HG02759 (cell line): ENCODE results near the gene C5orf24.
"Not testable (repeated sequence)": the region's sequence is repeated elsewhere in the genome, so short reads cannot be mapped to it uniquely, and the experiment has no call there.

Source experiments
- ATAC-seq: cut with Tn5 transposase; IDR thresholded peaks from one replicate; pipeline ENCODE4 v1.9.1; 2021; ENCODE audit warnings: mild to moderate bottlenecking, moderate library complexity; ENCODE audit not compliant: unreplicated experiment

The C5orf24 gene

DNA sequence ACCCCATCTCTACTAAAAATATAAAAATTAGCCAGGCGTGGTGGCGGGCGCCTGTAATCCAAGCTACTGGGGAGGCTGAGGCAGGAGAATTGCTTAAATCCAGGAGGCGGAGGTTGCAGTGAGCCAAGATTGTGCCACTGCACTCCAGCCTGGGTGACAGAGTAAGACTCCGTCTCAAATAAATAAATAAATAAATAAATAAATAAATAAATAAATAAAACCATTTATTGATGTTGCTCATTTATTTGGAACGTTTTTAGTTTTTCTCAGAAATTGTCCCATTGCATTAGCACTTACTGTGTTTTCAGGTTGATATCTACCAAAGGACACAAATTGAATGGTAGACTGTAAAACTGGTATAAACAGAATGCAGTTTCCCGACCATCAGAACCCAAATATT, 10.7 kb downstream of the C5orf24 start:
- not testable (repeated sequence) for ATAC-seq

DNA sequence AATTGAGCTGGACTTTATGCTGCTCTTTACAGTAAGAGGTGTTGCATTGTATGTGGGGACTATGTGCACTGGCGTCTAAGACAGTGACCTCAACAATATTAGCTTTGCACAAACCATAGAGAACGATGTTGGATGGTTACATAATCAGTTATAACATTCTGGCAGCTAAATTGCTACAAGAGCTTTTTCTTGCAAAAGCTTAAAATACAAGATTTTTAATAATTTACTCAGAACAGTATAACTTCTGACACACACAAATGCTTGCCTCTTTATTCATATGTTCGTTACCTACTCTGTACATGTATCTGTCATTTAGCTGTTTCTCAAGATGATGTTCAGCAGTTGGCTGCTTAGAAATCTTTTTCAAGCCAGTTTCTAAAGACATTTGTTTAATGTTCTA, 11.6 kb downstream of the C5orf24 start:
- ATAC-seq: no peak

DNA sequence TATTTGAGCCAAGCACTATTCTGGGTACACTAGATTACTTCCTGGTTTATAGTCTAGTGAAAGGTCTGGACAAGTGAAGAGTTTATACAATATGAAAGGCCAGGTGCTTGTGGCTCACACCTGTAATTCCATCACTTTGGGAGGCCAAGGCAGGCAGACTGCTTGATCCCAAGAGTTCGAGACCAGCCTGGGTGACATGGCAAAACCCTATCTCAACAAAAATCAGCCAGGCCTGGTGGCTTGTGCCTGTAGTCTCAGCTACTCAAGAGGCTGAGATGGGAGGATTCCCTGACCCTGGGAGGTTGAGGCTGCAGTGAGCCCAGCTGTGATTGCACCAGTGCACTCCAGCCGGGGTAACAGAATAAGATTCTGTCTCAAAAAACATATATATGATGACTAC, 18.9 kb downstream of the C5orf24 start:
- ATAC-seq: no peak

DNA sequence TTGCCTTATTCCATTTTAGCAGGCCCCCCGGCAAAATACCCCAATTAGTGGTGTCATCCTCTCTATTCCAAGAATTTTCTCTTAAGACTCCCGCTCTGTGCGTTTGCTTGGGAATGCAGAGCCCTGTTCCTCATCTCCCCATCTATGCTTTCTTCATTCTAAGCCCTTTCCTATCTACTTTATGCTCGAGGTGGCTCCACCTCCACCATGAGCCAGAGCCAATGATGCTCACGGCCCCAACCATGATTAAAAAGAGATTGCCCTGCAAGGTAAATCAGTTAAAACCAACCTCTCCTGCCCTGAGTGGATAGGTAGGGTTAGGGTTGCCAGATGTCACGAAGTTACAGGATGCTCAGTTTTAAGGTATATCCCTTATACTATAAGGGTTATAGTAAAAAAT, 27.7 kb downstream of the C5orf24 start:
- ATAC-seq: no peak

DNA sequence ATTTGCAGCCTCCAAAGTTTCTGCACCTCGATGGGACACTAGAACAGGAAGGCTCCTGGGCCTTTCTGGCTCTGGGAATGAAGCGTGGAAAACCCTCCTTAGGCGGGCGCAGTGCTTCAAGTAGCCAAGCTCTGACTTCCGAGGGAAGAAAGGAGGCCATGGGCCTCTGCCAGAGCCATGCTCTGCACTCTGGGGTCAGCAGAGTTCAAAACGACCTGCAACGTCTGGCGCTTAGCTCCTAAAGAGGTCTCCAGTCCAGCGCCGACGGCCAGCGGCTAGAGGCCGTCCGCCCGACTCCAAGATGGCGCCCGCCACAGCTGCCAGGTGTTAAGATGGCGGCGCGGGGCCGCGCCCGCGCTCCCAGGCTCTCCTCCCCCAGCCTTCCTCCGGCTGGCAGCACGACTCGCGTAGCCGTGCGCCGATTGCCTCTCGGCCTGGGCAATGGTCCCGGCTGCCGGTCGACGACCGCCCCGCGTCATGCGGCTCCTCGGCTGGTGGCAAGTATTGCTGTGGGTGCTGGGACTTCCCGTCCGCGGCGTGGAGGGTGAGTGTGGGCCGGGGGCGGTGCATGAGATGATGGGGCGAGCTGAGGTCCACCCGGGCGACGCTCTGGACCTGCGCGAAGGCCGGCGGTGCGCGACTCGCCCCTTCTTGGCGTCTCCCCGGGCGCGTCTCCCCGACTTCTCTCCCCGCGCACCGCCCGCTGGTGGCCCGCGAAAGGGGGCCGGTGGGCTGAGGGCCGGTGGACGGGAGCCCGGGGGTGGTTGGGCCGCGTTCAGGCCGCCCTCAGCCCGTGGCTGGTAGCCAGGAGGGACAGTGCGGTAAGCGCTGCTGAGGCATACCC, 28.4 kb downstream of the C5orf24 start, which contains the start of gene TXNDC15:
Gene TXNDC15, plus strand, starts transcription at position 385 of the 844 bp plus-strand sequence. Its CDS starts 57 bp downstream, at position 442.
- peak; percentile 90 for ATAC-seq

DNA sequence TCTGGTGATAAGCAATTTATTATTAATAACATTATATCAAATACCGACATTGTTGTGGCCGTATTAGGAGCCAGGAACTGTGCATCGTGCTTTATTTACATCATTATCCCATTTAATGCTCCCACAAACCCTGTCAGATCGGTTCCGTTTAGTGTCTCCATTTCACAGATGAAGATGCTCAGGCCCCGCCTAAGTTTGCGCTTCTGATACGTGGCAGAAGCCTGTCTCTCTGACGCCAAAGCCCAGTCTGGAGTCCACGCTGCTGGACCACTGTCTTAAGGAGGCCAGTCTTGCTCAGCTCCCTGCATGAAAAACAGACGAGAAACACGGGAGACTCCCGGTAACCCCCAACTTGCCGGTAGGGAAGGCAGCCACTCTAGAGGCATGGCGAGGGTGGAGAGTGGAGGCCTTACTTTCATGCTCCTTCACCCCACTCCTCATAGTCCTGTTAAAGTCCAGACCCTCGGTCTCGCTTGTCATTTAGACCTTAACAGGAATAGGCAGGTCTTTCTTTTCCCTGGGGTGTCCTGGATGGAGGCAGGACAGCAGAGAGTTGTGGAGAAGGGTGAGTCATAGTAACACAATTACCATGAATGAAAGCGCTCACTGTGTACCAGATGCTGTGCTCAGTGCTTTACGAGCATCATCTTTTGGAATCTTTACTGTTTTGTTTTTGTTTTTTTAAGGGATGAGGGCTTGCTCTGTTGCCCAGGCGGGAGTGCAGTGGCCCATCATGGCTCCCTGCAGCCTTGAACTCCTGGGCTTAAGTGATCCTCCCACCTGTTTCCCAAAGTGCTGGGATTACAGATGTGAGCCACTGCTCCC, 29.3 kb downstream of the C5orf24 start:
- ATAC-seq: peak; percentile 22

DNA sequence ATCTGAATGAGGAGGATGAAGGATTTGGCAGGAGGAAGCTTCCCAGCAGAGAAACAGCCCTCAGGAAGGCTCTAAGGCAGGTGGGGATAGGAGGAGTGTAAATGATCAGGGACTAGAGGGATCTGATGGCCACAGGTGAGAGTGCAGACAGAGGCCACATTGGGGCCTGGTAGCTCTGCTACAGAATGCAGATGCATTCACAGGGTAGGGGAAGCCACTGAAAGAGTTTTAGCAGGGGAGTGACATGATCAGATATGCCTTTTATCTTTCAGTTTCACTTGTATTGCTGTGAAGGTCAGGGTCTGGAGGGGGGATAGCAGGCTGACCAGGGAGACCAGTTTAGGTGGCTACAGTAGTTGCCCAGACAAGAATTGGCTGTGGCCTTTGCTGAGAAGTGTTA, 31.4 kb downstream of the C5orf24 start:
- ATAC-seq: no peak

DNA sequence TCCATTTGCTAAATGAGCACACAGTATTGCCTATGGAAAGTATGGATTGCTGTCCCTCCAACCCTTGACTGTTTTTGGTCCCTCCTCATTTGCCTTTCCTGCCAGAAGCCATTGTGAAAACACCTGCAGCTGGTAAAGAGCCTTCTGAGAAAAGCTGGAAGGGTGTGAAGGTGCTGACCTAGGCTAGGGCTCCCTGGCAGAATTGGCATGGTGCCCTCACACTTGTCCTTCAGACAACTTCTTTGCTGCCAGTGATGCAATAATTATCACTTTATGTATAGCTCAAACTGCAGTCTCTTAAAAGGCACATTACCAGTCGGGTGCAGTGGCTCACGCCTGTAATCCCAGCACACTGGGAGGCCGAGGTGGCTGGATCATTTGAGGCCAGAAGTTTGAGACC, 32.6 kb downstream of the C5orf24 start:
- ATAC-seq: no peak

DNA sequence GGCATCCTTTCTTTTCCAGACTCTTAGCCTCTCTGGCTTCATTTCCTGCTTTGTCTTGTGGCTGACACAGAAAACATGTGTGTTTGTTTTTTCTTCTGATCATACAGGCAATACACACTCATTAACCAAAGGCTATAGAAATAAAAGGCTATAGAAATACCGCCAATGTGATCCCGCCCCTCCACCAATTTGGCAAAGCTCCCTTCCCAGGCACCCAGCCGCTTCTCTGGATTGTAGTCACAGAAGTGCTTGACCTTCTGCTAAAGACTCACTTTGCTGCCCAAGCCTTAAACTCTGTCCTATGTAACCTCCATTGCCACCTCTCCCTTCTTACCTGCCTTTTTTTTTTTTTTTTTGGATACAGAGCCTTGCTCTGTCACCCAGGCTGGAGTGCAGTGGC, 33.7 kb downstream of the C5orf24 start:
- no peak for ATAC-seq

DNA sequence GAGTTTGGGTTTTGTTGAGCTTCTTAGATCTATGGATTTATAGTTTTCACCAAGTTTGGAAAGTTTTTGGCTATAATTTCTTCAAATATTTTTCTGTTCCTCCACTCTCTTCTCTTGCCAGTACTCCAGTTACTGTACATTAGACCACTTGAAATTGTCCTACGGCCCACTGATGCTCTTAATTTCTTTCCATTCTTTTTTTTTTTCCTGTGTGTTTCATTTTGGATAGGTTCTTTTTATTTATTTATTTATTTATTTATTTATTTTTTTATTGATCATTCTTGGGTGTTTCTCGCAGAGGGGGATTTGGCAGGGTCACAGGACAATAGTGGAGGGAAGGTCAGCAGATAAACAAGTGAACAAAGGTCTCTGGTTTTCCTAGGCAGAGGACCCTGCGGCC, 35.2 kb downstream of the C5orf24 start:
- ATAC-seq: not testable (repeated sequence)

DNA sequence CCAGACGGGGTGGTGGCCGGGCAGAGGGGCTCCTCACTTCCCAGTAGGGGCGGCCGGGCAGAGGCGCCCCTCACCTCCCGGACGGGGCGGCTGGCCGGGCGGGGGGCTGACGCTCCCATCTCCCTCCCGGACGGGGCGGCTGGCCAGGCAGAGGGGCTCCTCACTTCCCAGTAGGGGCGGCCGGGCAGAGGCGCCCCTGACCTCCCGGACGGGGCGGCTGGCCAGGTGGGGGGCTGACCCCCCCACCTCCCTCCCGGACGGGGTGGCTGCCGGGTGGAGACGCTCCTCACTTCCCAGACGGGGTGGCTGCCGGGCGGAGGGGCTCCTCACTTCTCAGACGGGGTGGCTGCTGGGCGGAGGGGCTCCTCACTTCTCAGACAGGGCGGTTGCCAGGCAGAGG, 35.9 kb downstream of the C5orf24 start:
- ATAC-seq: not testable (repeated sequence)

DNA sequence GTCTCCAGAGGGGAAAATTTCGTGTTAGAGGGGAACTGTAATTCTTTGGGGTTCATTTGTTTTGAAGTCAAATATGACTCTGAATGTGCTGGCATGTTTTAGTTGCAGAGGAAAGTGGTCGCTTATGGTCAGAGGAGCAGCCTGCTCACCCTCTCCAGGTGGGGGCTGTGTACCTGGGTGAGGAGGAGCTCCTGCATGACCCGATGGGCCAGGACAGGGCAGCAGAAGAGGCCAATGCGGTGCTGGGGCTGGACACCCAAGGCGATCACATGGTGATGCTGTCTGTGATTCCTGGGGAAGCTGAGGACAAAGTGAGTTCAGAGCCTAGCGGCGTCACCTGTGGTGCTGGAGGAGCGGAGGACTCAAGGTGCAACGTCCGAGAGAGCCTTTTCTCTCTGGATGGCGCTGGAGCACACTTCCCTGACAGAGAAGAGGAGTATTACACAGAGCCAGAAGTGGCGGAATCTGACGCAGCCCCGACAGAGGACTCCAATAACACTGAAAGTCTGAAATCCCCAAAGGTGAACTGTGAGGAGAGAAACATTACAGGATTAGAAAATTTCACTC, 41.9 kb downstream of the C5orf24 start:
- ATAC-seq: no peak

DNA sequence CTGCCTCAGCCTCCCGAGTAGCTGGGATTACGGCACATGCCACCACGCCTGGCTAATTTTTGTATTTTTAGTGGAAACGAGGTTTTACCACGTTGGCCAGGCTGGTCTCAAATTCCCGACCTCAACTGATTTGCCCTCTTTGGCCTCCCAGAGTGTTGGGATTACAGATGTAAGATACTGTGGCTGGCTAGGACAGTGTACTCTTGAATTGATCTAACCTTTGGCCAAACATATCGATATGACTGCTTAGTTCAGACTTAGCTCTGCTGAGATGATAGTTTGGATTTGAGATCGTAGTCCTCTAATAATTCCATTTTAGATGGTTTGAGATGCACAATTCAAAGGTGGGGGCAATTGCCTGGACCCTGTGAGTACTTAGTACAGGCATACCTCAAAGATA, 43.6 kb downstream of the C5orf24 start:
- ATAC-seq: no peak

DNA sequence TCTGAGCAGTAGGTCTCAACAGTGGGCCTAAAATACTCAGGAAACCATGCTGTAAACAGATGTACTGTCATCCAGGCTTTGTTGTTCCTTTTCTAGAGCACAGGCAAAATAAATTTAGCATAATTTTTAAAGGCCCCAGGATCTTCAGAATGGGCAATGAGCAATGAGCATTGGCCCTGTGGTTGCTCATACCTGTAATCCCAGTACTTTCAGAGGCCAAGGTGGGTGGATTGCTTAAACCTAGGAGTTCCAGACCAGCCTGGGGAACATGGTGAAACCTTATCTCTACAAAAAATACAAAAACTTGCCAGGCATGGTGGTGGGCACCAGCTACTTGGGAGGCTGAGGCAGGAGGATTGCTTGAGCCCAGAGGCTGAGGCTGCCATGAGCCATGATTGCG, 45.7 kb downstream of the C5orf24 start:
- ATAC-seq: no peak

DNA sequence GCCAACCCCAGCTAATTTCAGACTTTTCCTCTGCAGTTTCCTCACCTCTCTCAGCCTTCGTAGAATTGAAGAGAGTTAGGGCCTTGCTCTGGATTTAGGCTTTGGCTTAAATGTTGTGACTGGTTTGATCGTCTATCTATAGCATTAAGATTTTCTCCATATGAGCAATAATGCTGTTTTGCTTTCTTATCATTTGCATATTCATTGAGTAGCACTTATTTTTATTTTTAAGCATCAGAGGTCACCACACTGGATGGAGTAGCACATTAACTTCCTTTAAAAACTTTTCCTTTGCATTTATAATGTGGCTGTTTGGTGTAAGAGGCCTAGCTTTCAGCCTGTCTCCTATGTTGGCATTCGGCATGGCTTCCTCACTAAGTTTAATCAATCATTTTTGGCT, 46.5 kb downstream of the C5orf24 start:
- ATAC-seq: no peak

DNA sequence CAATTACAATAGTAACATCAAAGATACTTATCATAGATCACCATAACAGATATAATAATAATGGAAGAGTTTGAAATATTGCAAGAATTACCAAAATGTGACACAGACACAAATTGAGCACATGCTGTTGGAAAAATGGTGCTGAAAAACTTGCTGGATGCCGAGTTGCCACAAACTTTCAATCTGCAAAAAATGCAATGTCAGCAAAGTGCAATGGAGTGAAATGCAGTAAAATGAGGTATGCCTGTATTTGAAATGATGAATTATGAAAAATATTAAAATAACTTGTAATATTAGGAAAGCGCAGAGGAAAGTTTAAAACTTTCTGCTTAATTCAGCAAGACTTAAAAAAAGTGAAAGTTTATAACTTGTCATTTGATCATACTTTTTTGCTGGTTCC, 47.2 kb downstream of the C5orf24 start:
- ATAC-seq: no peak

DNA sequence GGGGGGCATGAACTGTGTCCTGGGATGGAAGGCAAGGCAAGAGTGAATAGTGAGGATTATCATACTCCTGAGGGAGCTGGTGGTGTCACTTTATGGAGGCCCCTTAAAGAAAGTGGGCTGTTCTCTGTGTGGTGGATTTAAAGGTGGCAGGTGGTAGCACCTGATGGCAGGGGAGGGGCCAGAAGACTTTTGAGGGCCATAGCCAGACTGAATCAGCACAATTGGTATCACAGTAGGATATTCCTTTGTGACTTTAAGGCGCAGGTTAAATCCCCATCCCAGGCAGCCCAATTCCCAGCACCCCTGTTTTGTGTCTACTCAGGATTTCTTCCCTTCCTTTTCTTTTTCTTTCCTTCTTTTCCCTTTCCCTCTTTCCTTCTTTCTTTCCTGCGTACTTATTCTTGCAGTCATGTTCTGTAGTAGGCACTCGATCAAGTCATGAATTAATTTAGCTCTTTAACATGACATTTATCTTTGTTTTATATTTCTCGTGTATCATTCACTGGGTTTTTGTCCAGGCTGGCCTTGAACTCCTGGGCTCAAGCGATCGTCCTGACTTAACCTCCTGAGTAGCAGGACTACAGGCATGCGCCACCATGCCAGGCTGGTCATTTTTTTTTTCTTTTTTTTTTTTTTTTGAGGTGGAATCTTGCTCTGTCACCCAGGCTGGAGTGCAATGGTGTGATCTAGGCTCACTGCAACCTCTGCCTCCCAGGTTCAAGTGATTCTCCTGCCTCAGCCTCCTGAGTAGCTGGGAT, 48.2 kb downstream of the C5orf24 start:
- ATAC-seq: no peak

DNA sequence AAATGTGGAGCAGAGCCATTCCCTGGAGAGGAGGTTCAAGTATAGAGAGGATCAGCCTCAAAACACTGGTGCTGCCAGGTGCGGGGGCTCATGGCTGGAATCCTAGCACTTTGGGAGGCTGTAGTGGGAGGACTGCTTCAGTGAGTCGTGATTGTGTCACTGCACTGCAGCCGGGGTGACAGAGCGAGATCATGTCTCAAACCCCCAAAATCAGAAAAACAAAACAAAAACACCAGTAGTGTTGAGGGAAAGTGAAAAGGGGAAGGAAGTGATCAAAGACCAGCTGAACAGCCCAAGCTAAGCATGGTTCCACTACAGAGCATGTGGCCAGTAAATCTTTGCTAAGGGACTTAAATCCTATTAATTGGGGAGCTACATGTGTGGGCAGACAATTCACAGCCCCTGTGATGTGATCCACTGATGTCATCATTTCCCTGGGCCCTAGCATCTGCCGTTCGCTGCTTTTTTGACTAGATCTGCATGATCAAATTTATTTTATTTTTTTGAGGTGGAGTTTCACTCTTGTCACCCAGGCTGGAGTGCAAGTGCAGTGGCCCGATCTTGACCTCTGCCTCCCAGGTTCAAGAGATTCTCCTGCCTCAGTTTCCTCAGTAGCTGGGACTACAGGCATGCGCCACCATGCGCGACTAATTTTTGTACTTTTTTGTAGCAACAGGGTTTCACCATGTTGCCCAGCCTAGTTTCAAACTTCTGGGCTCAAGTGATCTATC, 56.5 kb downstream of the C5orf24 start:
- no peak for ATAC-seq

DNA sequence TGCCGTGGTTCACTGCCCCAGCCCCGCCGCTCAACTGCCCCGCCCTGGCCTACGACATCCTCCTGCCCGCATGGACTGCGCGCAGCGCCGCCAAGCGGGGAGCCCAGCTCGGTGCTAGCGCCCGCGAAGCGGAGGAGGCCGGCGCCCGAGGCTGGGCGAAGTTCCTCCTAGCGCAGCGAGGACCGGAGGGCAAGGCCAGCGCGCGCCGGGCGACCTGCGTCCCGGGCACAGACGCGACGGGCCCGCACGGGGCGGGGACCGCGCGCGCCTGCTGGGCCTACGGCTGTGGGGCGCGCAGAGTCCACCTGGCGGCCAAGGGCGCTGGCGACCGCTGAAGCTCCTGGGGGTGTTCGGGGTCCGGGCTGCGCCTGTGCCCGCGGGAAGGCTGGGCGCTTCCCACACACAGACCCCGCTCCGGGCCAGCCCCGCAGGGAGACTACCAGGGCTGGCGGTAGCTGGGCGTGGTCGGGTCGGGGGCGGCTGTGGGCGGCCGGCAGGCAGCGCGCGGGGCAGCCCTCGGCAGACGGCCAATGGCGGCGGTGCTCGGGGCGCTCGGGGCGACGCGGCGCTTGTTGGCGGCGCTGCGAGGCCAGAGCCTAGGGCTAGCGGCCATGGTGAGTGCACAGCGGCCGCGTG, 59.0 kb downstream of the C5orf24 start, which contains the start of gene PCBD2:
Gene PCBD2, plus strand, starts transcription at position 522 of the 636 bp plus-strand sequence. Its CDS starts 9 bp downstream, at position 531.
- ATAC-seq: peak; percentile 85
